ENCODE measurements around the gene NR3C1.

- TF ChIP-seq CTCF (IDR thresholded peaks at IDR 0.05 in 4 of 5, conservative IDR thresholded peaks at IDR 0.05 in 1 of 5) (no peak), POLR2A (IDR thresholded peaks at IDR 0.05) (no peak)
Observed at GRCh38 chr5:143329843-143330242, 73.6 kb downstream of the NR3C1 start.

Measured in gastrocnemius medialis (tissue), 4 donors.